Stimulated activated naive CD8-positive, alpha-beta T cell treated with anti-CD3 and anti-CD28 coated beads, Interleukin-15, Interleukin-2, amounts not matched to agents 100 ng/mL and 50 ng/mL, for 24 hours (primary cell): ENCODE results near the gene CKMT1B.
"Not testable (repeated sequence)": the region's sequence is repeated elsewhere in the genome, so short reads cannot be mapped to it uniquely, and the experiment has no call there.

Source experiments
- H3K27ac Mint-ChIP-seq: one replicate; pipeline ENCODE4 v1.8.0; 2021; ENCODE audit warnings: mild to moderate bottlenecking, mixed read lengths
- H3K27me3 Mint-ChIP-seq: one replicate; pipeline ENCODE4 v1.8.0; 2021; ENCODE audit warnings: mixed read lengths
- H3K36me3 Mint-ChIP-seq: one replicate; pipeline ENCODE4 v1.8.0; 2021; ENCODE audit warnings: low read depth, mixed read lengths
- H3K4me1 Mint-ChIP-seq: one replicate; pipeline ENCODE4 v1.8.0; 2021; ENCODE audit warnings: low read depth, mixed read lengths
- H3K4me3 Mint-ChIP-seq: one replicate; pipeline ENCODE4 v1.8.0; 2021; ENCODE audit warnings: mild to moderate bottlenecking, mixed read lengths
- H3K9me3 Mint-ChIP-seq: one replicate; pipeline ENCODE4 v1.8.0; 2021; ENCODE audit warnings: mixed read lengths

CKMT1B gene

GRCh38 chr15:43593328-43594190 lies at the start of gene CKMT1B:
TSS of gene CKMT1B (plus strand) at chr15:43594027. CDS start at chr15:43594219, 192 bp downstream.
- not testable (repeated sequence) for H3K4me3 Mint-ChIP-seq, H3K36me3 Mint-ChIP-seq, H3K4me1 Mint-ChIP-seq, H3K9me3 Mint-ChIP-seq, H3K27ac Mint-ChIP-seq
- peaks cover 16% of the 10 kb centered on the region for H3K27me3 Mint-ChIP-seq

DNA sequence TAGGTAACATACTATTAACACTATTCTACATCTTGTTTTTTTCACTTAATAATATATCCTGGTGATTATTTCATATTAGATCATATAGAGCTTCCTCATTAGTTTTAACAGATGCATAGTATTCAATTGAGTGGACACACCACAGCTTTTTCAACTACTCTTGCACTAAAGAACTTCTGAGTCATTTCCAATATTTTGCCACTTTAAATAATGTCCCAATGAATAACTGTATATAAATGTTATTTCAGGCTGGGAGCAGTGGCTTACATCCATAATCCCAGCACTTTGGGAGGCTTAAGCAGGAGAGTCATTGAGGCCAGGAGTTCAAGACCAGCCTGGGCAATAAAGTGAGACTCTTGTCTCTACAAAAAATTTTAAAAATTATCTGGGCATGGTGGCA lies 49.6 kb upstream of the CKMT1B start:
- Mint-ChIP-seq H3K36me3 (peaks cover 22% of the 10 kb centered on the region), H3K27me3 (no peaks in the 10 kb centered on the region), H3K4me1 (no peaks in the 10 kb centered on the region), H3K9me3 (no peaks in the 10 kb centered on the region), H3K27ac (no peak overlapping the region), H3K4me3 (no peak overlapping the region)

- no peaks in the 10 kb centered on the region for H3K9me3 Mint-ChIP-seq
- no peaks in the 10 kb centered on the region for H3K27me3 Mint-ChIP-seq
- no peaks in the 10 kb centered on the region for H3K4me1 Mint-ChIP-seq
- H3K4me3 Mint-ChIP-seq: no peak overlapping the region
- H3K36me3 Mint-ChIP-seq: peaks cover 19% of the 10 kb centered on the region
- H3K27ac Mint-ChIP-seq: no peak overlapping the region
These were observed 48.4 kb upstream of the CKMT1B start for GRCh38 chr15:43545426-43545825.

GRCh38 chr15:43547539-43547938 lies 46.3 kb upstream of the CKMT1B start:
- Mint-ChIP-seq H3K27me3 (no peaks in the 10 kb centered on the region), H3K4me3 (no peak overlapping the region), H3K36me3 (peaks cover 25% of the 10 kb centered on the region), H3K9me3 (no peaks in the 10 kb centered on the region), H3K4me1 (no peaks in the 10 kb centered on the region), H3K27ac (no peak overlapping the region)

GRCh38 chr15:43550527-43551363 lies 43.1 kb upstream of the CKMT1B start:
- H3K9me3 Mint-ChIP-seq: no peaks in the 10 kb centered on the region
- H3K27ac Mint-ChIP-seq: no peak overlapping the region
- peaks cover 23% of the 10 kb centered on the region for H3K36me3 Mint-ChIP-seq
- H3K4me3 Mint-ChIP-seq: no peak overlapping the region
- H3K27me3 Mint-ChIP-seq: no peaks in the 10 kb centered on the region
- no peaks in the 10 kb centered on the region for H3K4me1 Mint-ChIP-seq

DNA sequence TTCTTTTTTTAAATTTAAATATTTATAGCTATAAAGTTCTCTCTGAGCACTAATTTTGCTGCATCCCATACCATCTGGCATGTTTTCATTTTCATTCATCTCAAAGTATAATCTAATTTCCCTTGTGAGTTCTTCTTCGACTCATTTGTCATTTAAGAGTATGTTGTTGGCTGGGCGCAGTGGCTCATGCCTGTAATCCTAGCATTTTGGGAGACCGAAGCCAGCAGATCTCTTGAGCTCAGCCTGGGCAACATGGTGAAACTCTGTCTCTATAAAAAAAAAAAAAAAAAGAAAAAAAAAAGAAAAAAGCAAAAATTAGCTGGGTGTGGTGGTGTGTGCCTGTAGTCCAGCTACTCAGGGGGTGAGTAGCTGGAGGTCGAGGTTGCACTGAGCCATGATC lies 41.6 kb upstream of the CKMT1B start:
- no peak overlapping the region for H3K27ac Mint-ChIP-seq
- H3K27me3 Mint-ChIP-seq: no peaks in the 10 kb centered on the region
- no peaks in the 10 kb centered on the region for H3K9me3 Mint-ChIP-seq
- H3K4me3 Mint-ChIP-seq: no peak overlapping the region
- peaks cover 12% of the 10 kb centered on the region for H3K36me3 Mint-ChIP-seq
- no peaks in the 10 kb centered on the region for H3K4me1 Mint-ChIP-seq

DNA sequence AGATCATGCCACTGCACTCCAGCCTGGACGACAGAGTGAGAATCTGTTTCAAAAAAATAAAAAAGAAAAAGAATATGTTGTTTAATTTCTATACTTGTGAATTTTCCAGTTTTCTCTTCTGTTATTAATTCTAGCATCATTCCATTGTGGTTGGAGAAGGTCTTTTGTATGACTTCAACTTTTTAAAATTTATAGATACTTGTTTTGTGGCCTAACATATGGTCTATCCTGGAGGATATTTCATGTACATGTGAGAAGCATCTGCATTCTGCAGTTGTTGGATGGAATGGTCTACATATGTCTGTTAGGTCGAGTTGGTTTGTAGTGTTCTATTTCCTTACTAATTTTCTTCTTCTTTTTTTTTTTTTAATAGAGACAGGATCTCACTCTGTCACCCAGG lies 40.8 kb upstream of the CKMT1B start:
- H3K27ac Mint-ChIP-seq: no peak overlapping the region
- H3K4me1 Mint-ChIP-seq: no peaks in the 10 kb centered on the region
- no peak overlapping the region for H3K4me3 Mint-ChIP-seq
- peaks cover 11% of the 10 kb centered on the region for H3K36me3 Mint-ChIP-seq
- H3K9me3 Mint-ChIP-seq: no peaks in the 10 kb centered on the region
- H3K27me3 Mint-ChIP-seq: no peaks in the 10 kb centered on the region

- H3K4me3 Mint-ChIP-seq, H3K4me1 Mint-ChIP-seq, H3K27me3 Mint-ChIP-seq, H3K27ac Mint-ChIP-seq, H3K9me3 Mint-ChIP-seq: not testable (repeated sequence)
- peaks cover 11% of the 10 kb centered on the region for H3K36me3 Mint-ChIP-seq
These were observed 31.1 kb upstream of the CKMT1B start for GRCh38 chr15:43562753-43563152.

- H3K27me3 Mint-ChIP-seq, H3K36me3 Mint-ChIP-seq, H3K27ac Mint-ChIP-seq, H3K9me3 Mint-ChIP-seq, H3K4me1 Mint-ChIP-seq, H3K4me3 Mint-ChIP-seq: not testable (repeated sequence)
These were observed 30.0 kb upstream of the CKMT1B start for GRCh38 chr15:43563793-43564192.

DNA sequence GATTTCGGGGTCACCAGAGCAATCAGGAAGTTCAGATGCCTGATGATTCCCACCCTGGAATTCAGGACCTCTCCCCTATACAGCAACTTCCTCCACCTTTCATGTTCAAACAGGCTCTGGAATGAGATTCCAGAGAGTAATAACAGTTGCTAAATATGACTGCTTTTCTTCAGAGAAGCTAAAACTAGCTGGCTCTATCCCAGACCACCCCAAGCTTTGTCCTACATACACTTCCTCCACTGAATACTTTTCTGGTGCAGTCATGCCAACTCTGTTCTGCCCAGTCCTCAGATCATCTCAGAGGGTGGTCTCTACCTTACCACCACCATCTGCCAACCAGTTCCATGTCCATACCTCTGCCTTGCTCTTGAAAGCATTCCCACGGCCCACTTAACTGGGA lies 27.2 kb upstream of the CKMT1B start:
- H3K9me3 Mint-ChIP-seq, H3K36me3 Mint-ChIP-seq, H3K27me3 Mint-ChIP-seq, H3K4me3 Mint-ChIP-seq, H3K27ac Mint-ChIP-seq, H3K4me1 Mint-ChIP-seq: not testable (repeated sequence)

DNA sequence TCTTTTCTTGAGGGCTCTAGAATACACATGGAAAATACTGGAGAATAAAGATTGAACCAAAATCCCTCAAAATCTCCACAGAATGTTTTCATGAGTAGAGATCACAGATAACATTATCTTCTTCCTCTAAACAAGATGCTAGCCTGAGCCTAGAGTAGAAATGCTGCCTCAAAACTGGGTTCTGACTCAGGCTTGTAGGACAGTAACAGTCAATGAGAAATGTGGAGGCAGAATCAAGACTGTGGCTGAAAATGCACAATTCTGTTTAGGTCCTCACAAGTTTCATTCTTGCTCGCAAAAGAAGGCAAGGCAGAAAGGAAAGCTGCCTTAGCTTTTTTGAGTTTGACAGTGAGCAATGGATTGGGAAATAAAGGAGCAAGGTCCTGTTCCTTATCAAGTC lies 19.2 kb upstream of the CKMT1B start:
- not testable (repeated sequence) for H3K9me3 Mint-ChIP-seq, H3K4me1 Mint-ChIP-seq, H3K27ac Mint-ChIP-seq, H3K36me3 Mint-ChIP-seq, H3K27me3 Mint-ChIP-seq, H3K4me3 Mint-ChIP-seq

DNA sequence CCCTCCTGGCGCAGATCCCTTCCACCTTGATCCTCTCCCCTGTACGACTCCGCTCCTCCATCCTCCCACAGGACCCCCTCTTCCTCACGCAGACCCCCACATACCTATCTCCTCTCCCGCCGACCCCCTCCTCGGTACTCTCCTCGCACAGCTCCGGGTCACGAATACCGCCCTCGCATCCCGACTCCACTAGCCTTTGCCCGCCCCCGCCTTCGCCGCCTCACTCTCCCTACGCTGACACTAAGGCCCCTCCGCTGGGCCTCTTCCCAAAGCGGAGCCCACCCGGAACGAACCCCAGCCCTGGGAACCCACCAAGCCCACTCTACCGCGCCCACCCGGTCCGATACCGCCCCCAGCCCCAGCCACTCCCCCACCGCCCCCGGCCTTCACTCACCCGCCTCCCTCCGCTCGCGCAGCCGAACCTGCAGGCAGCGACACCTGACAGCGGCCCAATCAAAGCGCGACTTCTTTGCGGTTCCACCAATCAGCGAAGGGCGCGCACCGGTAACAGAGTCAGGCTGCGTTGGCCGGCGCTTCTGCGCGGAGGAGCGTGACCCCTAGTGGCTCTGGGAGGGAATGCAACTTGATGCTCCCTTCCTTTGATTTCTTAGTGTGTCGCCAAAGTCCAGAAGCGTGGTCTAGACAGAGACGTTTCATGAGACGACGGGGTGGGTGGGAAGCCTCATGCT lies 3.9 kb upstream of the CKMT1B start, which contains the start of gene PPIP5K1:
TSS of gene PPIP5K1 (minus strand) at position 431 of the 689 bp plus-strand sequence. CDS start 5,704 bp downstream, outside the sequence.
- H3K36me3 Mint-ChIP-seq, H3K4me3 Mint-ChIP-seq: not testable (repeated sequence)

GRCh38 chr15:43592841-43593240 lies 986 bp upstream of the CKMT1B start:
- H3K27ac Mint-ChIP-seq, H3K4me1 Mint-ChIP-seq, H3K9me3 Mint-ChIP-seq, H3K4me3 Mint-ChIP-seq, H3K36me3 Mint-ChIP-seq: not testable (repeated sequence)
- H3K27me3 Mint-ChIP-seq: peaks cover 13% of the 10 kb centered on the region

More for the DNA sequence above, 3.9 kb upstream of the CKMT1B start, which contains the start of gene PPIP5K1:
- H3K4me1 Mint-ChIP-seq, H3K27ac Mint-ChIP-seq, H3K9me3 Mint-ChIP-seq, H3K27me3 Mint-ChIP-seq: not testable (repeated sequence)

DNA sequence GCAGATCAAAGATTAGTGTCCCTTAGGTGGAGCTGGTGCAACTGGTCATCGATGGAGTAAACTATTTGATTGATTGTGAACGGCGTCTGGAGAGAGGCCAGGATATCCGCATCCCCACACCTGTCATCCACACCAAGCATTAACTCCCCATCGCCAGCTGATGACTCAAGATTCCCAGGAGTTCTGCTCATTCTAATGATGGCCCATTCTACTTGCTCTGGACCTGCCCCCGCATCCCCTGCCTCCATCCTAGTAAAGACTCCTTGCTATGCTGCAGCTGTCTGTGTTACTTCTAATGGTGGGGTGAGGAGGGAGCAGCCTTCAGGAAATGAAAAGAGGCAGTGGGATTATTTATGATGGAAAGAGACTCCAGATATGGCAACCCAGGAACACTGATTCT lies 5.3 kb downstream of the CKMT1B start:
- not testable (repeated sequence) for H3K4me1 Mint-ChIP-seq, H3K9me3 Mint-ChIP-seq, H3K36me3 Mint-ChIP-seq, H3K27ac Mint-ChIP-seq, H3K4me3 Mint-ChIP-seq
- H3K27me3 Mint-ChIP-seq: peaks cover 36% of the 10 kb centered on the region

DNA sequence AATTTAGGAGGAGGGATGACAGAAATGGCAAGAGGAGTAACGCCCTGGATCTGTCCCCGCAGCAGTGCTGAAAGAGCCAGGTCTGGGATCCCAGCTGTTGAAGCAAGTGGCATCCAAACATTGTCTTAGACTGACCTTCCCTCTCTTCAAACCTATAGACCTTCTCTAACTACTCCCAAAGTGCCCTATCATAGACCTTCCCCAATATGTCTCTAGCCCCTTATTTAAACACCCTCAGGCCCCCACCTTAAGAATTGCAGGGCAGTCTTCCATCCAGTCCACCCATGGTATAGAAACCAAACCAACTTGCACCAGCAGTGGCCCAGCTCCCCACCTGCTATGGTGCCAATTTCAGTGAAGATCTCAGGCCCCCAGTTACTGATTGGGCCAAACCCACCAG lies 6.4 kb downstream of the CKMT1B start:
- H3K9me3 Mint-ChIP-seq, H3K4me3 Mint-ChIP-seq, H3K4me1 Mint-ChIP-seq, H3K27ac Mint-ChIP-seq, H3K36me3 Mint-ChIP-seq: not testable (repeated sequence)
- peaks cover 41% of the 10 kb centered on the region for H3K27me3 Mint-ChIP-seq
